Stomach smooth muscle (tissue), 2 donors: ENCODE measurements around the gene TBL3.

Source experiments
- H3K27ac ChIP-seq: one replicate; pipeline ENCODE4 v1.7.0; 2013; ENCODE audit warnings: mild to moderate bottlenecking, low read length, inconsistent platforms
- H3K27me3 ChIP-seq, 2 donors: one replicate each; pipeline ENCODE4 v1.7.0; 2013; ENCODE audit warnings: low read length in 2 of 2; ENCODE audit not compliant: insufficient read depth in 2 of 2, control insufficient read depth in 1 of 2
- H3K36me3 ChIP-seq, 2 donors: one replicate each; pipeline ENCODE4 v1.7.0; 2013; ENCODE audit warnings: low read length in 2 of 2; ENCODE audit not compliant: control insufficient read depth in 2 of 2, insufficient read depth in 2 of 2
- H3K4me1 ChIP-seq: one replicate; pipeline ENCODE4 v1.7.0; 2013; ENCODE audit warnings: low read length; ENCODE audit not compliant: control insufficient read depth, insufficient read depth
- H3K4me3 ChIP-seq, 2 donors: one replicate each; pipeline ENCODE4 v1.7.0; 2013; ENCODE audit warnings: low read length in 2 of 2
- H3K9ac ChIP-seq, 2 donors: one replicate each; pipeline ENCODE4 v1.7.0; 2013; ENCODE audit warnings: low read length in 2 of 2, mild to moderate bottlenecking in 1 of 2
- H3K9me3 ChIP-seq, 2 donors: one replicate each; pipeline ENCODE4 v1.7.0; 2013; ENCODE audit warnings: low read length in 2 of 2; ENCODE audit not compliant: control insufficient read depth in 2 of 2
- donor health status: healthy.
- donor health status: Pancreatic carcinoma.

The TBL3 gene

DNA sequence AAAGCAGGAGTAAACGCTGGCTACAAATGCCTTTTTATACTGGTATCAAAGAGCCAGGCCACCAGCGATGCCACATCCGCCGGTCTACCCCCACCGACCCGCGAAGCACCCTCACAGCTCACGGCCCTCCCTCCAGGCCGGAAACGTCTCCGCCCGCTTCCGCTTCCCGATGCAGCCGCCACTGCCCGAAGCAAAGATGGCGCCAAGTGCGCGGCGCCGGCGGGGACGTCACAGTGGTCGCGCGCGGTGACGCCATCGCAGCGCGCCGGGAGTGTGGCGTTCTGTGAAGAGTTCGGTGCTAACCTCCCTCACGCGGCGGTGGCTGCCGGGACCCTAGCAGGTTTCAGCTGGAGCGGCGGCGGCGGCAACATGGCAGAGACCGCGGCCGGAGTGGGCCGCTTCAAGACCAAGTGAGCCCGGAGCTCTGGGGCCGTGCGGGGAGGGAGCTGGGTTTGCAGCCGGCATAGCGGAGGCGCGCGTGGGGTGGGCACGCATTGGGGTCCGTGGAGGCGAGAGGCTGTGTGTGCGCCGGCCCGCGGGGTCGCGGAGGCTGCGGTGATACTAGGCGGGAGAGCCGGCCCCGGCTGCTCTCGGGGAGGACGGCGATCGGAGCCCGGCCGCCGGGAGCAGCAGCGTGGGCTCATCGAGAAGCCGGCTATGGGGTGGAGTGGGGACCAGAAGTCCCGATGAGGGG, at the start of gene TBL3:
TSS of gene TBL3 (plus strand) at position 258 of the 694 bp plus-strand sequence. CDS start at position 370, 112 bp downstream.
- peak within 1 kb of the TSS; percentile 57 to 89 for H3K4me3 ChIP-seq
- H3K9ac ChIP-seq, result peak within 1 kb of the TSS; percentile 60 to 93
- peaks cover 20% of the 10 kb centered on the region for H3K4me1 ChIP-seq
- H3K27me3 ChIP-seq, result peaks cover 9 to 17% of the 10 kb centered on the region in 2 donors
- peak within 1 kb of the TSS; percentile 93 for H3K27ac ChIP-seq
- H3K36me3 ChIP-seq, result peaks cover 25 to 28% of the 10 kb centered on the region in 2 donors
- H3K9me3 ChIP-seq, result no peaks in the 10 kb centered on the region

GRCh38 chr16:1922357-1922756, 49.5 kb upstream of the TBL3 start:
- Histone ChIP-seq H3K27me3 (peaks cover 50 to 55% of the 10 kb centered on the region in 2 donors), H3K9me3 (peaks cover 0 to 2% of the 10 kb centered on the region in 2 donors), H3K9ac (no peak overlapping the region), H3K4me3 (no peak overlapping the region), H3K36me3 (no peaks in the 10 kb centered on the region), H3K4me1 (peaks cover 9% of the 10 kb centered on the region), H3K27ac (no peak overlapping the region)

GRCh38 chr16:1923299-1924034, 48.4 kb upstream of the TBL3 start:
- H3K27me3 ChIP-seq, result peaks cover 46 to 49% of the 10 kb centered on the region in 2 donors

DNA sequence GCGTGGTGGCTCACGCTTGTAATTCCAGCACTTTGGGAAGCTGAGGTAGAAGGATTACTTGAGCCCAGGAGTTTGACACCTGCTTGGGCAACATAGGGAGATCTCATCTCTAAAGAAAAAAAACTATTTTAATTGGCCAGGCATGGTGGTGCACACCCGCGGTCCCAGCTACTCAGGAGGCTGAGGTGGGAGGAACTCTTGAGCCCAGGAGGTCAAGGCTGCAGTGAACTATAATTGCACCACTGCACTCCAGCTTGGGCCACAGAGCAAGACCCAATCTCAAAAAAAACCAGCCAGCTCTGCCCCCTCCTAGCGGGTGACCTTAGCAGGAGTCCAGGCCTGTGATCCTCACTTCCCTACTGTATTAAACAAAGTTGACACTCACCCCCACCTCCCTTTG, 47.8 kb upstream of the TBL3 start:
- no peaks in the 10 kb centered on the region for H3K36me3 ChIP-seq
- no peak overlapping the region for H3K4me3 ChIP-seq
- peaks cover 42 to 44% of the 10 kb centered on the region in 2 donors for H3K27me3 ChIP-seq
- peaks cover 0 to 2% of the 10 kb centered on the region in 2 donors for H3K9me3 ChIP-seq
- no peak overlapping the region for H3K27ac ChIP-seq
- peaks cover 5% of the 10 kb centered on the region for H3K4me1 ChIP-seq
- H3K9ac ChIP-seq, result no peak overlapping the region

More at GRCh38 chr16:1923299-1924034, 48.4 kb upstream of the TBL3 start:
- H3K9me3 ChIP-seq, result peaks cover 0 to 2% of the 10 kb centered on the region in 2 donors
- peaks cover 8% of the 10 kb centered on the region for H3K4me1 ChIP-seq
- H3K9ac ChIP-seq, result no peak overlapping the region
- H3K36me3 ChIP-seq, result no peaks in the 10 kb centered on the region
- no peak overlapping the region for H3K4me3 ChIP-seq
- H3K27ac ChIP-seq, result no peak overlapping the region

- Histone ChIP-seq H3K4me3 (no peak overlapping the region), H3K36me3 (no peaks in the 10 kb centered on the region), H3K27ac (no peak overlapping the region), H3K4me1 (peaks cover 9% of the 10 kb centered on the region), H3K9me3 (peaks cover 0 to 2% of the 10 kb centered on the region in 2 donors), H3K9ac (no peak overlapping the region), H3K27me3 (peaks cover 22 to 26% of the 10 kb centered on the region in 2 donors)
These were observed 45.6 kb upstream of the TBL3 start for GRCh38 chr16:1926271-1926670.

DNA sequence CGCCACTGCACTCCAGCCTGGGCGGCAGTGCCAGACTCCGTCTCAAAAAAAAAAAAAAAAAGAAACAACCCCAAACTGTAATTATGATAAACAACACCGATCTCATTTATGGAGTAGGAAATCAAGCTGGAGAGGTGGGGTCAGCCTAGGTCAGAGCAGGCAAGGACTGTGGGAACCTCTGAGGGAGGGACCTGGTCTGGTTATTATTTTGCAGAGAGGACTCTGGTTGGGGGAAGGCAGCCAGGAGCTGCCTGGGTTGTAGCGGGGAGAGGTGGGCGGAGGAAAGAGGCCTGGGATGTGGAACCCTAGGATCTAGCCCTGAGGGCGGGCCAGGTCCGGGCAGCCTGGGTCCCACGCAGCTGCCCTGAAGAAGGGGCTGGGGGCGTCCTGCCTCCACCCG, 42.7 kb upstream of the TBL3 start:
- H3K4me3 ChIP-seq, result peak overlapping the region; percentile 48 to 70
- H3K9ac ChIP-seq, result peak overlapping the region in 1 of 2 donors; percentile 20
- no peaks in the 10 kb centered on the region for H3K9me3 ChIP-seq
- no peaks in the 10 kb centered on the region for H3K36me3 ChIP-seq
- peaks cover 4% of the 10 kb centered on the region for H3K4me1 ChIP-seq
- peaks cover 7 to 8% of the 10 kb centered on the region in 2 donors for H3K27me3 ChIP-seq
- H3K27ac ChIP-seq, result no peak overlapping the region

DNA sequence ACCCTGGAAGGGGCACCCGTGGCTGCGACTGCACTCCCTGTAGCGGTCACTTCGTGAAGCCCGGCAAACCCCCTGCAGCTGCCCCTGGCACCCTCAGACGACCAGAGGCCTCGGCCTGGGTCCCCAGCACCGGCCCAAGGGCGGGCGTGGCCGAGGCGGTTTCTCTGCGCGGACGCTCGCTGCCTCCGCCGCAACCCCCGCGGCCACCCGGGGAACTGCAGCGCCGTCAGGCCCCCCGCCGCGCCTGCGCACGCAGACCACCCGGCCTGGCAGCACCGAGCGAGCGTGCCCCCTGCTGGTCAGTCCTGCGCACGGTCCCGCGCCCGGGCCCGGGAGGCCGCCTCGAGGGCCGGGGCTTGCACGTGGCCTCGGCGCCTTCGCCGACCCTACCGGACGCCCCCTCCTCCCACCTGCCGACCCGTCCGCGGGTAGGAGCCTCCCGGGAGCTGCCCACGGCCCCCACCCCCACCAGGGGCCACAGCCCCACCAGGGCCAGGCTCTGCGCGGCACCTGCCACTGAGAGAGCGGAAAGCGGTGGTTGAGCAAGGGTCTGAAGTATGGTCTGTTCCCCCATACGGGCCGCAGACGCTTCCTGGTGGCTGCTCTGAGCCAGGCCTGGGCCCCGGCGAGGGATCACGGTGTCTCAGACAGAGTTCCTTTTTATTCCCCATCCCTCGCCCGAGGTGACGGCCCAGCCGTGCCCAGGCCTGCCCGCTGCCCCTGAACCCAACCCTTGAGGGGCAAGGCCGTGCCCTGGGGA, 42.1 kb upstream of the TBL3 start:
- no peak overlapping the region for H3K27ac ChIP-seq
- H3K4me3 ChIP-seq, result peak overlapping the region in 1 of 2 donors; percentile 70
- H3K4me1 ChIP-seq, result peaks cover 4% of the 10 kb centered on the region
- H3K36me3 ChIP-seq, result no peaks in the 10 kb centered on the region
- no peaks in the 10 kb centered on the region for H3K9me3 ChIP-seq
- peak overlapping the region in 1 of 2 donors; percentile 20 for H3K9ac ChIP-seq
- peaks cover 2 to 4% of the 10 kb centered on the region in 2 donors for H3K27me3 ChIP-seq

GRCh38 chr16:1930338-1930720, 41.5 kb upstream of the TBL3 start:
- Histone ChIP-seq H3K4me3 (no peak overlapping the region), H3K4me1 (peaks cover 4% of the 10 kb centered on the region), H3K27me3 (peaks cover 2 to 4% of the 10 kb centered on the region in 2 donors), H3K9me3 (no peaks in the 10 kb centered on the region), H3K9ac (no peak overlapping the region), H3K27ac (no peak overlapping the region), H3K36me3 (no peaks in the 10 kb centered on the region)

DNA sequence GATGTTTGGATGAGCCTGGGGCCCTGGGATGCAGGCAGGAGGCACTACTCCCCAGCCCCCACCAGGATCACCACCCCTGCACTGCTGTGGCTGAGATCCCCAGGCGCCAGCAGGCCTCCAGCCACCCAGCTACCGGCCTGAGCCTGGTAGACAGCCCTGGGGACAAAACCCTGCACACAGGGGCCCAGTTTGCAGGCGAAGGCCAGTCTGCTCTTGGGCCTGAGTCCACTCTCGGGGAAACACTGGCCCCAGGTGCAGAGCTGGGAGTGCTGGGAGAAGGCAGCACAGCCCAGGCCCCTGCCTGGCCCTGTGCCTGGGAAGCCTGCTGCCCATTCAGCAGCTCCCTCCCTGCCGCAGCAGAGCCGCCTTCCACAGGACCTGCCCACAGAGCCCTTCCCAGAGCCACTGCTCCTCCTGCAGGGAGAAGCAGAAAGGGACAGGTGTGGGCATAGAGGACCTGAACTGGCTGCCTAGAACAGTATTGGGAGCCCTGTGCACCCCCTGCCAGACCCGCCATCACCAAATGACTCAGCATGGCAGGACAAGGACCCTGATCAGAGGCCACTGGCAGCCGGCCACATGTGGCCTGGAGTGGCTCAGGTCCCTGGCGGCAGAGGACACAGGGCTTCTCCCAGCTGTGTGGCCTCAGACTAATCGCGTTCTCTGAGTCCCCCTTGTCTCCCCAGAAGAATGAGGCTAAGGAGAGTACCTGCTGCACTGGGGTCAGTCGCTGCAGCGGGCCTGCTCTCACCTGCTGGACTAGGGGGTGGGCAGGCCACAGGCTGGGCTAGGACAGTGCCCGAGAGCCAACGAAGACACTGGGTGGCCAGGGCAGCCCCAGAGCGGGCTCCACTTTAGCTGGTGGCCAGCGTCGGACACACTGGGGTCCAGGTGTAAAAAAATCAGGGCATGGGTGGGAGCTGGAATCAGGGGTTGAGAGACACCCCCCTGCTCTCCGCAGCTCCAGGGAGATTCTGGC, 39.5 kb upstream of the TBL3 start:
- Histone ChIP-seq H3K27me3 (peaks cover 2% of the 10 kb centered on the region in 2 donors), H3K9me3 (no peaks in the 10 kb centered on the region), H3K27ac (no peak overlapping the region), H3K36me3 (peaks cover 0 to 4% of the 10 kb centered on the region in 2 donors), H3K9ac (no peak overlapping the region), H3K4me1 (peaks cover 4% of the 10 kb centered on the region), H3K4me3 (no peak overlapping the region)
